Mesothelial cell of epicardium (in vitro differentiated cells): ENCODE data around the gene JMJD7. TPM values are rescaled to one million over a fixed set of nuclear protein-coding genes. Genes with fewer than 3 reads are reported as not detected.

Source experiments
- DNase-seq, 2 experiments: peaks; one replicate each; pipeline ENCODE4 v3.0.0; 2021; ENCODE audit warnings: low spot score in 2 of 2; ENCODE audit not compliant: unreplicated experiment in 2 of 2
- H3K27ac Mint-ChIP-seq: 2 replicates; pipeline ENCODE4 v1.8.0; 2021; ENCODE audit warnings: mixed read lengths
- H3K27me3 Mint-ChIP-seq: 2 replicates; pipeline ENCODE4 v1.8.0; 2021; ENCODE audit warnings: low read depth, mixed read lengths
- H3K36me3 Mint-ChIP-seq: 2 replicates; pipeline ENCODE4 v1.8.0; 2021; ENCODE audit warnings: mixed read lengths
- H3K4me1 Mint-ChIP-seq: 2 replicates; pipeline ENCODE4 v1.8.0; 2021; ENCODE audit warnings: mixed read lengths
- H3K4me3 Mint-ChIP-seq: 2 replicates; pipeline ENCODE4 v1.8.0; 2021; ENCODE audit warnings: mild to moderate bottlenecking, moderate library complexity, mixed read lengths
- H3K9me3 Mint-ChIP-seq: 2 replicates; pipeline ENCODE4 v1.8.0; 2021; ENCODE audit warnings: mixed read lengths
- total RNA-seq: library from RNA; stranded (reverse); gene quantifications from 3 replicates; pipeline ENCODE4 v1.2.1, GENCODE V29; 2021
- TF ChIP-seq, protein P1 (sequence below): fragments of 200-600 bp; sonication (generic); IDR thresholded peaks from one replicate; pipeline ENCODE4 v1.5.0; 2021; ENCODE audit warnings: antibody characterized with exemption; ENCODE audit not compliant: unreplicated experiment

JMJD7 gene
- total RNA-seq, 1 donor from 2014 or later: 27.6 TPM

DNA sequence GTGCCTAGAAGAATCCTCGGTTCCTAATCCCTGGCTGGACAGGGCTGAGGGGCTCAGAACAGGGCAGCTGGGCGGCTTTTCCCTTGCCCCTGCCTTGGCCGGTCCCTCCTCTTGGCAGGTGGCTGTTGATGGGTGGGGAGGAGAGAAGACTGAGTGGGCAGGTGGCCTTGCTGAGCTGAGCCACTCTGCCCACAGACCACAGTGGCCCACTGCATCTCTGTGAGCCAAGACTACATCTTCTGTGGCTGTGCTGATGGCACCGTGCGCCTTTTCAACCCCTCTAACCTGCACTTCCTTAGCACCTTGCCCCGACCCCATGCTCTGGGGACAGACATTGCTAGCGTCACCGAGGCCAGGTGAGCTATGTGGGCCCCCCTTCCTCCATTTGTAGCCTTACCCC is 14.5 kb upstream of the JMJD7 start:
- Mint-ChIP-seq H3K4me3 (no peak overlapping the region), H3K9me3 (no peaks in the 10 kb centered on the region), H3K27ac (no peak overlapping the region), H3K4me1 (no peaks in the 10 kb centered on the region), H3K36me3 (peaks cover 16% of the 10 kb centered on the region), H3K27me3 (no peaks in the 10 kb centered on the region)
- TF ChIP-seq, protein P1, sequence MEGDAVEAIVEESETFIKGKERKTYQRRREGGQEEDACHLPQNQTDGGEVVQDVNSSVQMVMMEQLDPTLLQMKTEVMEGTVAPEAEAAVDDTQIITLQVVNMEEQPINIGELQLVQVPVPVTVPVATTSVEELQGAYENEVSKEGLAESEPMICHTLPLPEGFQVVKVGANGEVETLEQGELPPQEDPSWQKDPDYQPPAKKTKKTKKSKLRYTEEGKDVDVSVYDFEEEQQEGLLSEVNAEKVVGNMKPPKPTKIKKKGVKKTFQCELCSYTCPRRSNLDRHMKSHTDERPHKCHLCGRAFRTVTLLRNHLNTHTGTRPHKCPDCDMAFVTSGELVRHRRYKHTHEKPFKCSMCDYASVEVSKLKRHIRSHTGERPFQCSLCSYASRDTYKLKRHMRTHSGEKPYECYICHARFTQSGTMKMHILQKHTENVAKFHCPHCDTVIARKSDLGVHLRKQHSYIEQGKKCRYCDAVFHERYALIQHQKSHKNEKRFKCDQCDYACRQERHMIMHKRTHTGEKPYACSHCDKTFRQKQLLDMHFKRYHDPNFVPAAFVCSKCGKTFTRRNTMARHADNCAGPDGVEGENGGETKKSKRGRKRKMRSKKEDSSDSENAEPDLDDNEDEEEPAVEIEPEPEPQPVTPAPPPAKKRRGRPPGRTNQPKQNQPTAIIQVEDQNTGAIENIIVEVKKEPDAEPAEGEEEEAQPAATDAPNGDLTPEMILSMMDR: no peak
- no peak for DNase-seq

DNA sequence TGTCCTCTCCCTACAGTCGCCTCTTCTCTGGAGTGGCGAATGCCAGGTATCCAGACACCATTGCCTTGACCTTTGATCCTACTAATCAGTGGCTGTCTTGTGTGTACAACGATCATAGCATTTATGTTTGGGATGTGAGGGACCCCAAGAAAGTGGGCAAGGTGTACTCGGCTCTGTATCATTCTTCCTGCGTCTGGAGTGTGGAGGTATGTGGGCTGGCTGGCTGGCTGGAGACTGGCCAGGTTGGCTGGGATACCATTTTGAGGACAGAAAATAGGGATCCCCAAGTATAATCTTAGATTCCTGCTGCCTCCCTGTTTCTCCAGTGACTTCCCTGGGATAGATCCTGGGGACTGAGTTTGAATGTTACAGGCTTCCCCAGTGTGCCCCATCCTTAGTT is 13.4 kb upstream of the JMJD7 start:
- Mint-ChIP-seq H3K4me1 (no peaks in the 10 kb centered on the region), H3K4me3 (no peak overlapping the region), H3K27me3 (no peaks in the 10 kb centered on the region), H3K9me3 (no peaks in the 10 kb centered on the region), H3K36me3 (peaks cover 20% of the 10 kb centered on the region), H3K27ac (no peak overlapping the region)
- no peak for DNase-seq
- TF ChIP-seq, protein P1: no peak

DNA sequence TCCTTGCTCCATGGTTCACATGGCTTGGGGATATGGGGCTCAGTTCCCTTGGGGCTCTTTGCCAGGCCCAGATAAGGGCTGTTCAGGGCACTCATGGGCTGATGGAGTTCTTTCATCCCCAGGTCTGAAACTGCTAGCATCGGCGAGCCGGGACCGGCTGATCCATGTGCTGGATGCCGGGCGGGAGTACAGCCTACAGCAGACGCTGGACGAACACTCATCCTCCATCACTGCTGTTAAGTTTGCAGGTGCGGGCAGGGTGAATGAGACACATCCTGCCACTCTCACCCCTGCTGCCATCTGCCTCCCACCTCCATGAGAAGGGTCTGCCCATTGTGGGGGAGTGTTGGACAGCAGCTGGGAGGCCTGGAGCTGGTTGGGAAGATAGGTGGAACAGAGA is 11.1 kb upstream of the JMJD7 start:
- Mint-ChIP-seq H3K4me3 (no peak overlapping the region), H3K36me3 (peaks cover 28% of the 10 kb centered on the region), H3K27ac (no peak overlapping the region), H3K27me3 (no peaks in the 10 kb centered on the region), H3K4me1 (no peaks in the 10 kb centered on the region), H3K9me3 (no peaks in the 10 kb centered on the region)
- no peak for DNase-seq
- TF ChIP-seq, protein P1: no peak

DNA sequence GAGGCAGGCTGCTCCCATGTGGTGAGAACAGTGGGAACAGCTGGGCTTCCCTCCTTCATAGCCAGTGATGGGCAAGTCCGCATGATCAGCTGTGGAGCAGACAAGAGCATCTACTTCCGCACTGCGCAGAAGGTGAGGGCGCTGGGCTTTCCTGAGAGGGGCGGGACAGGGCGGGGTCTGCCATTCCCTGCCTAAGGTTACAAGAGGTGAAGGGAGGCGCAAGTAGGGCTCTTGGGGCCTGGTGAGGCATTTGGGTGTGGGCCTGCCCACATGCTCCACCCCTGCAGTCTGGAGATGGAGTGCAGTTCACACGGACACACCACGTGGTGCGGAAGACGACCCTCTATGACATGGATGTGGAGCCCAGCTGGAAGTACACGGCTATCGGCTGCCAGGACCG is 10.6 kb upstream of the JMJD7 start:
- H3K36me3 Mint-ChIP-seq: peaks cover 28% of the 10 kb centered on the region
- no peaks in the 10 kb centered on the region for H3K27me3 Mint-ChIP-seq
- DNase-seq: no peak
- H3K27ac Mint-ChIP-seq: no peak overlapping the region
- no peaks in the 10 kb centered on the region for H3K4me1 Mint-ChIP-seq
- H3K4me3 Mint-ChIP-seq: no peak overlapping the region
- TF ChIP-seq, protein P1: no peak
- H3K9me3 Mint-ChIP-seq: no peaks in the 10 kb centered on the region

DNA sequence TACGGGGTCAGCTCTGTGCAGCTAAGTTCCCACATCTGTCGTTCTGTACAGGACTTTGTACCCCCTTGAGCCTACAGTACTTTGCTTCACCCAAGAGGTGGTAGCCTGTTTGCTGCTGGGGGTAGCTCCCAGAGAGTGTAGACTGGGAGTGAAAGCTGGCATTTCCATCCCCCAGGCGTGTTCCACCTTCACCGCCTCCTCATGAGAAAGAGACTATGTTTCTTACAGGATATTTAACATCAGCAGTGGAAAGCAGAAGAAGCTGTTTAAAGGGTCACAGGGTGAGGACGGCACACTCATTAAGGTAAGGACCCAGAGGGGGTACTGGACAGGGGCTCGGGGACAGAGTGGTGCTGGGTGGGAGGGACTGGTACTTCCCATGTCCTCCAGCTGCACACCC is 10.1 kb upstream of the JMJD7 start:
- no peak overlapping the region for H3K4me3 Mint-ChIP-seq
- H3K27ac Mint-ChIP-seq: no peak overlapping the region
- no peak for DNase-seq
- no peaks in the 10 kb centered on the region for H3K4me1 Mint-ChIP-seq
- TF ChIP-seq, protein P1: no peak
- no peaks in the 10 kb centered on the region for H3K27me3 Mint-ChIP-seq
- H3K36me3 Mint-ChIP-seq: peaks cover 28% of the 10 kb centered on the region
- no peaks in the 10 kb centered on the region for H3K9me3 Mint-ChIP-seq

DNA sequence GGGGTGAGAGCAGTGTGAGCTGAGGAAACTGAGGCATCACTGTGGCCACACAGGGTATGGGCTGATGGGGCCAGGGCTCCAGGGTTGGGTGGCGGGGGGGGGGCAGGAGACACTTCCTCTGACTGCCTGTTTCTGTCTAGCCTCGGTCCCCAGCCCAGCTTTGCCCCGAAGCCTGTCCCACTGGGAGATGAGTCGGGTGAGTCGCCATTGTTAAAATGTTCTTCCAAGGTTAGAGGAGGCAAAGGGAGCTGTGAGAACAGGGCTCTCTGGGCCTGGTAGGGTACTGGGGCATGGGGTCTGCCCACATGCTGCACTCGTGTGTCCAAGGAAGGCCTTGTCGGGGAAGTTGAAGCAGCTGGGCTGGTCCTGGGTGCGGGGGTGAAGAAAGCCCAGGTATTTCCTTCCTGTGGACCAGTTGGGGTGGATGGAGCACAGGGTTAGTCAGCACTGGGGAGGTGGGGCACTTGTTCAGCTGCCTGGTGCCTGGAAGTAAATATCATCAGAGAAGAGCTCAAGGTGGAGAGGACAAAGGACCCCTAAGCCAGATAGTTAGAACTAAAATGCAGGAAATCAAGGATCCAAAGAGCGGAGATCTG is 8.3 kb upstream of the JMJD7 start:
- Mint-ChIP-seq H3K9me3 (no peaks in the 10 kb centered on the region), H3K27me3 (no peaks in the 10 kb centered on the region), H3K27ac (no peak overlapping the region), H3K4me1 (no peaks in the 10 kb centered on the region), H3K36me3 (peaks cover 34% of the 10 kb centered on the region), H3K4me3 (no peak overlapping the region)
- TF ChIP-seq, protein P1: no peak
- no peak for DNase-seq
